Activated CD8-positive, alpha-beta memory T cell treated with anti-CD3 and anti-CD28 coated beads for 1 hour (primary cell): ENCODE data around the gene PTBP1.
"Not testable (repeated sequence)": the region's sequence is repeated elsewhere in the genome, so short reads cannot be mapped to it uniquely, and the experiment has no call there.

Experiments
- DNase-seq, 2 donors: peaks; one replicate each; pipeline ENCODE4 v3.0.0-alpha.2; 2020; ENCODE audit warnings: low read depth in 1 of 2; ENCODE audit errors: extremely low read depth in 1 of 2

Gene PTBP1

GRCh38 chr19:824885-825284 lies 27.6 kb downstream of the PTBP1 start:
- DNase-seq = no peak

DNA sequence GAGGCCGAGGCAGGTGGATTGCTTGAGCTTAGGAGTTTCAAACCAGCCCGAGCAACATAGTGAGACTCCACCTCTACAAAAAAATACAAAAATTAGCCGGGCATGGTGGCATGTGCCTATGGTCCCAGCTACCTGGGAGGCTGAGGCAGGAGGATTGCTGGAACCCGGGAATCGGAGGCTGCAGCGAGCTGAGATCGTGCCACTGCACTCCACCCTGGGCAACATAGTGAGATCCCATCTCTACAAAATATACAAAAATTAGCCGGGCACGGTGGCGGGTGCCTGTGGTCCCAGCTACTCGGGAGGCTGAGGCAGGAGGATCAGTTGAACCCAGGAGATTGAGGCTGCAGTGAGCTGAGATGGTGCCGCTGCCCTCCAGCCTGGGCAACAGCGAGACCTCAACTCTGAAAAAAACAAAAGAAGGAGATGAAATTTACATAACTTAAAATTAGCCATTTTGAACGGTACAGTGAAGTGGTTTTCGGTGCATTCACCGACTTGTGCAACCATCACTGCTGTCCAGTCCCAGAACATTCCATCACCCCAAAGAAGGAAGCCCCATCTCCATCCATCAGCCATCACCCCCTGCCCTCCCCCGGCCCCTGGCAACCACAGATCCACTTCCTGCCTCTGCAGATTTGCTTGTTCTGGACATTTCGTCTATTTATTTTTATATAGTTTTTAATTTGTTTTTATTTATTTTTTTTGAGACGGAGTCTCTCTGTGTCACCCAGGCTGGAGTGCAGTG lies 28.8 kb downstream of the PTBP1 start:
- DNase-seq = no peak

DNA sequence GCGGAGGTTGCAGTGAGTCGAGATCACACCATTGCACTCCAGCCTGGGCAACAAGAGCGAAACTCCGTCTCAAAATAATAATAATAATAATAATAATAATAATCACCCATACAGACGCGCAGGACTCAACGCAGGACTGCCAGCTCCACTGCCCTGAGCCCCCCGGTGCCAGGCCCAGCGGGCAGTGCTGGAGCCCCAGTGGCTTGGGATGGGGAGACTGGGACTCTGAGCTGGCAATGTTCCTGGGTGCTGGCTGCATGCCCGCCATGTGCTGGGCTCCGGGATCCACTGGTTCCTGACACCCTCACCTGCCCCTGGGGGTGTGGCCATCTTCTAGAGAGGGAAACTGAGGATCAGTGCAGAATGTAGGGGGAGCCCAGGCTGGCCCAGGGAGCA lies 30.1 kb downstream of the PTBP1 start:
- DNase-seq = no peak

DNA sequence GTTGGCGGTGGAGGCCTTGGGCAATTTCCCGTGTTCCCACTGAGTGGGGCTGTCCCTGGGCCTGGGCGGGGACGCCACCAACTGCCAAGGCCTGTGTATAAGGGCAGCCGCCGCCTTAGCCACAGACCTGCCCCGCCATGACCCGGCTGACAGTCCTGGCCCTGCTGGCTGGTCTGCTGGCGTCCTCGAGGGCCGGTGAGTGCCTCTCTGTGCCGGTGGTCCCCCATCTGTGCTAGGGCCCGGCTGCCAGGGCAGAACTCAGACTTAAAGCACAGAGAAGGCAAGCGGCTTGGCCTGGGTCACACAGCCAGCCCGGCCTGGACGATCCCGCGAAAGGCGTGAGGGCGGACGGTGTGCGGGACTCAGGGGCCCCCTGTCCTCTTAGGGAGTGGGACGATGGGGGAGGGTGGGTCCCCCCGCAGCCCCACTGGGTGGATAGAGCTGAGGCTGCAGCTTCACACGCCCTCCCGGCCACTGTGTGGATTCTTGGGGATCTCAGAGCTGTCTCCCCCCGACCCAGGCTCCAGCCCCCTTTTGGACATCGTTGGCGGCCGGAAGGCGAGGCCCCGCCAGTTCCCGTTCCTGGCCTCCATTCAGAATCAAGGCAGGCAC lies 30.6 kb downstream of the PTBP1 start, which contains the start of gene AZU1:
Gene AZU1 (plus strand): TSS at position 128 of the 612 bp plus-strand sequence. CDS start 10 bp downstream, at position 138.
- no peak for DNase-seq

DNA sequence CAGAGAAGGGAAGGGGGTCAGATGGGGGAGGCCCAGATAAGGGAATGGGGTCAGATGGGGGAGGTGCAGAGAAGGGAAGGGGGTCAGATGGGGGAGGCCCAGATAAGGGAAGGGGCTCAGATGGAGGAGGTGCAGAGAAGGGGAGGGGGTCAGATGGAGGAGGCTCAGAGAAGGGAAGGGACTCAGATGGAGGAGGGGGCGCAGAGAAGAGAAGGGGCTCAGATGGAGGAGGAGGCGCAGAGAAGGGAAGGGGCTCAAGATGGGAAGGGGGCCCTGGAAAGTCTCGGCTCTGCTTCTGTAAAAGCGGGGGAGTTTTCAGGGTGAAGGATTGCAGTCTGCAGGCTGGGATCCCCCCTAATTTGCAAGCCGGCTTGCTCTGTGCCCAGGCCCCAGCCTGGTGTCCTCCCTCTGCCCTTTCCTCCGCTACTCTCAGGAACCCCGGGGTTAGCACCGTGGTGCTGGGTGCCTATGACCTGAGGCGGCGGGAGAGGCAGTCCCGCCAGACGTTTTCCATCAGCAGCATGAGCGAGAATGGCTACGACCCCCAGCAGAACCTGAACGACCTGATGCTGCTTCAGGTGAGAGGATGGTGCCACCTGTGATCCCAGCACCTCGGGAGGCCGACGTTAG lies 32.0 kb downstream of the PTBP1 start:
- DNase-seq = no peak

DNA sequence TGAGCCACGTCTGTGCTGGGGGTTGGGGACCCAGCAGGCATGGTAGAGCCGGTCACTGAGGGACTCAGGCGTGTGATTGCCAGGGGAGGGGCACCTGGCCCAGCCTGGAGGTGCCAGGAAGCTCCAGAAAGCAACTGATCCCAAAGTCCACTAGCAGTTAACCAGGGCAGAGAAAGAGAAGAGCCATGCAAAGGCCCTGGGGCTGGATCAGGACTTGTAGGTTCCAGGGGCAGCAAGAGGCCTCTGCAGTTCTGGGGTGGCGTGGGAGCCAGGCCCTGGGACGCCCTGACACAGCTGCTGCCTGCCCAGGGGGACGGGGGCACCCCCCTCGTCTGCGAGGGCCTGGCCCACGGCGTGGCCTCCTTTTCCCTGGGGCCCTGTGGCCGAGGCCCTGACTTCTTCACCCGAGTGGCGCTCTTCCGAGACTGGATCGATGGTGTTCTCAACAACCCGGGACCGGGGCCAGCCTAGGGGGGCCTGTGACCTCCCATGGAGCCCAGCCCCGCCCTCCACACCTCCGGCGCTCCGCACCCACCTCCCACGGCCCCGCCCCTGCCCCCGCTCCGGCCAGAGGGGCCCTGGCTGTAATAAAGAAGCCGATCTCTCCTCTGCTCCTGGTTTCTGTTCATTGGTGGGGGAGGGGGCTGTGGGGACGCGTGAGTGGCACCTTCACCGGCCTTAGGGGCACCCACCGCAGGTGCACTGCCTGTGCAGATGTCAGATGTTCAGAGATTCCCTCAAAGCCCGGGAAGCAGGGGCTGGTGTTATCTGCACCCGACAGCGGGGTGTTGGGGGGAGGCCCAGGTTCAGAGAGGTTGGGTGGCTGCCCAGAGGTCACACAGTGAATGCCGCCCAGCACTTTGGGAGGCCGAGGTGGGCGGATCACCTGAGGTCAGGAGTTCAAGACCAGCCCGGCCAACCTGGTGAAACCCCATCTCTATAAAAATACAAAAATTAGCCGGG lies 34.4 kb downstream of the PTBP1 start:
- no peak for DNase-seq

DNA sequence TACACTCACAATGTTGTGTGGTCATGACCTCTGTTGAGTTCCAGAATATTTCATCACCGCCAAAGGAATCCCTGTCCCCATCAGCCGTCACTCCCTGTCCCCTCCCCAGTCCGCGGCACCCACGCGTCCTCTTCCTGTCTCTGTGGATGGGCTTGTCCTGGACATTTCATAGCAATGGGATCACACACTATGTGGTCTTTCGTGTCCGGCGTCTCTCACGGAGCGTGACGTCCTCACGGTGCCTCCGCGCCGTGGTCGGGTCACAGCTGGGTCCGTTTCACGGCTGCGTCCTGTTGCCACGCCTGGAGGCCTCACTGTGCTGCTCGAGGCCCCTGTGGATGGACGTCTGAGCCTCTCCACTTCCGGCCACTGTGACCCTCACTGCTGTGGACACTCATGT lies 37.0 kb downstream of the PTBP1 start:
- no peak for DNase-seq

DNA sequence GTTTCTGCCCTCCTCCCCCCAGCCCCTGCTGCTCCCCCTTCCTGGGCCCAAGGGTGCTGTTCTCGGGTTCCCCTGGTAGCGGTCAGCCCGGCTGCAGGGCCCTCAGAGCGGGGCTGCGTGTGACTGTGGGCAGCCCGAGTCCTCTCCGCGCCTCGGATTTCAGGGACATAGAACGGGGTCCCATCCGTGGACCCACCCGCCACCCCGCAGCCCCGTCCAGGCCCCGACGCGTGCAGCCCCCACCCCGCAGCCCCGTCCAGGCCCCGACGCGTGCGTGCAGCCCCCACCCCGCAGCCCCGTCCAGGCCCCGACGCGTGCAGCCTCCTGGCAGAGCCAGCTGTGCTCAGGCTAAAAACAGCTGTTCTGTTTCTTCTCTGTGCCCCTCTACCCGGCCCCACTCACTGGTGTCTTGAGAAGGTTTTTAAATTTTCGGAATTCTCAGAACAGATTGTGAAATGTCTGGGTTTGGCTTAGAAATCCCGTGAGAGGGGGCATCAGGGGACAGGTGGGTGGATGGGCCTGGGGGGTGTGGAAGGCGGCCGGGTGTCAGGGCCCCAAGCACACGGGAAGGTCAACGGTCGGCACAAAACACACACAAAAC lies 38.1 kb downstream of the PTBP1 start:
- DNase-seq = no peak

- DNase-seq = no peak
These were observed 43.4 kb downstream of the PTBP1 start, which contains the start of gene PRTN3 for GRCh38 chr19:840519-841206. Gene PRTN3 (plus strand): TSS chr19:840999. CDS start chr19:841009, 10 bp downstream.

DNA sequence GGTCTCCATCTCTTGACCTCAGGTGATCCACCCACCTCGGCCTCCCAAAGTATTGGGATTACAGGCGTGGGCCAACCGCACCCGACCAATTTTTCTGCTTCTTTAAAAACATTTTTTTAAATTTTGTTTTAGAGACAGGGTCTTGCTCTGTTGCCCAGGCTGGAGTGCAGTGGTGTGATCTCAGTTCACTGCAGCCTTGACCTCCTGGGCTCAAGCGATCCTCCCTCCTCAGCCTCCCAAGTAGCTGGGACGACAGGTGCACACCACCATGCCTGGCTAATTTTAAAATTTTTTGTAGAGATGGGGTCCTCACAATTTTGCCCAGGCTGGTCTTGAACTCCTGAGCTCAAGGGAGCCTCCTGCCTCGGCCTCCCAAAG lies 45.5 kb downstream of the PTBP1 start:
- not testable (repeated sequence) for DNase-seq

- DNase-seq = no peak
These were observed 46.1 kb downstream of the PTBP1 start for GRCh38 chr19:843180-843835.

GRCh38 chr19:843836-844545 lies 46.7 kb downstream of the PTBP1 start:
- no peak for DNase-seq

DNA sequence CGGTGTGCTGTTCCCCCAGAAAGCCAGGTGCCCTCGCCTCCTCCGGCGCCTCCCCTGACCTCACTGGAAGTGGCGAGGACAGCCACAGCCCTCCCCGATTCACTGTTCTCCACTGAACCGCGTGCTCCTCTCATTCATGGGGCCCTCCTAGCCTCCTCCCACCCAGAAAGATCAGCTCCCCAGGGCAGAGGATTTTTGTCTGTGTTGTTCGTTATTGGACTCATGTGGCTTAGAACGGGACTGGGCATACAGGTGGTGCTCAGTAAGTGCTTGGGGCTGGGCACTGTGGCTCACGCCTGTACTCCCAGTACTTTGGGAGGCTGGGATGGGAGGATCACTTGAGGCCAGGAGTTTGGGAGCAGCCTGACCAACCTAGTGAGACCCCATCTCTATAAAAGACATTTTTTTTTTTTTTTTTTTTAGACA lies 47.3 kb downstream of the PTBP1 start:
- DNase-seq = no peak

GRCh38 chr19:845707-846521 lies 48.7 kb downstream of the PTBP1 start:
- no peak for DNase-seq

DNA sequence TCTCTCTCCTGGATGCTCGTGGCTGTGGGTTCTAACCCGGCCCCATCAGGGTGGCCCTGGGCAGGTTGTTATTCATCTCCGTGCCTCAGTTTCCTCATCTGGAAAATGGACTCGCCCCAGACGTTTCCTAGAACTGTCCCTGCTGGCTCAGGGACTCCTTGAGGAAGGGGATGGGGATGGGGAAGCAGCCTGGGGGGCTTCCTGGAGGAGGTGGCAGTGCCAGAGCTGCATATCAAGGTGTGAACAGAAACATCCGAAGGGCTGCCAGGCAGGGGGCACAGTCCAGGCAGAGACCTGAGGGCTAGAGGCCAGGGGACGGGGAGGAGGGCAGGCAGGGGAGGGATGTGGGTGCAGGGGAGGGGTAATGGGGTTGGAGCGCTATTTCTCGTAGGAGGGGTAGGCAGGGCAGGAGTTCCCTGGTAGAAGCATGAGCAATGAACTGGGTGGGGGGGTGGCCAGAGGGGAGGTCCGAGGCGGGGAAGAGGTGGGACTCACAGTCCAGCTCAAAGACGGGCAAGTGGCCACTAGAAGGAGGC lies 51.2 kb downstream of the PTBP1 start:
- DNase-seq = no peak

DNA sequence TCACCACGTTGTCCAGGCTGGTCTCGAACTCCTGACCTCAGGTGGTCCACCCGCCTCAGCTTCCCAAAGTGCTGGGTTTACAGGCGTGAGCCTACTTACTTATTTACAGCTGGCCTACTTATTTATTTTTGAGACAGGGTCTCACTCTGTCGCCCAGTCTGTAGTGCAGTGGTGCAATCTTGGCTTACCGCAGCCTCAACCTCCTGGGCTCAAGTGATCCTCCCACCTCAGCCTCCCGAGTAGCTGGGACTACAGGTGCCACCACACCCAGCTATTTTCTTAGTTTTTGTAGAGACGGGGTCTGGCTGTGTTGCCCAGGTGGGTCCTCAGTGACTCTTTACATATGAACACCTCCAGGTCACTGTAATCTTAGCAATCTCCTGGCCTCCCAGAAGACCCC lies 51.9 kb downstream of the PTBP1 start:
- not testable (repeated sequence) for DNase-seq

DNA sequence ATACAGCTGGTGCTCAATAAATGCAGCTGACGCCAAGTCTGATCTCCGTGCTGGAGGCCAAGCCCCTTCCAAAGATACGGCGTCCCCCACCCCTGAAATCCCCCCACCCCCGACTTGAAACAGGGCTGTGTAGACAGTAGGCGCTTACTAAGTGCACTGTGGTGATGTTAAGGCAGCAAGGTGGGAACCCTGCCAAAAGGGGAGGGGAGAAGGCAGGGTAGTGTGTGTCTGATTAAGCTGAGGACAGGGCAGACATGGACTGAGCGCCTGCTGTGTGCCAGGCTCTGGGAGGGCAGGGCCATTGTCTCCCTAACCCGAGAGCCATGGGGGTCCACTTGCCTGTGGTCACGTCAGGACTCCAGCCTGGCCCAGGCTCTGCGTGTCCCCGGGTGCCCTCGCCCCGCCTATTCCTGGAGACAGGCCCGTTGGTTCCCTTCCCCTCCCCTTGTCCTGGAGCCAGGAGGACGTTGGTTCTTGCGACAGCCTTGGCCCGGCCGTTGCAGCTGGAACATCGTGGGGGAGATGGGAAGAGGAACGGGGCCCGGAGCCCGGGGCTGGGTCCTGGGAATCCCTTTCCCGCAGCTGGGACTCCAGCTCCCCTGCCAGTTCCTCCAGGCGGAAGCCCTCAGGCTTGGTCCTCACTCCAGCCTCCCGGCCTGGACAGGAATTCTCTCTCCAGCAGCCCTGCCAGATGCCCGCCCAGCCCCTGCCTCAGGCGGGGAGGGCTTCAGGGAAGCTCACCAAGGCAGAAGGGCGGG lies 53.1 kb downstream of the PTBP1 start:
- no peak for DNase-seq
